HUES48 (cell line): ENCODE measurements around the gene SHISA4.

ENCODE experiments used
- H3K27ac ChIP-seq: one replicate; pipeline ENCODE4 v1.7.0; 2013; ENCODE audit warnings: low read depth, low read length, inconsistent platforms
- H3K27me3 ChIP-seq: 2 replicates; pipeline ENCODE4 v1.6.1; 2013; ENCODE audit warnings: mild to moderate bottlenecking, low read length; ENCODE audit not compliant: control insufficient read depth, insufficient read depth
- H3K36me3 ChIP-seq: 2 replicates; pipeline ENCODE4 v1.6.1; 2013; ENCODE audit warnings: low read length; ENCODE audit not compliant: control insufficient read depth, insufficient read depth
- H3K4me1 ChIP-seq: 2 replicates; pipeline ENCODE4 v1.6.1; 2013; ENCODE audit warnings: mild to moderate bottlenecking, low read length; ENCODE audit not compliant: control insufficient read depth, insufficient read depth
- H3K4me3 ChIP-seq: 2 replicates; pipeline ENCODE4 v1.5.1; 2013; ENCODE audit warnings: mild to moderate bottlenecking, low read depth, low read length
- H3K9ac ChIP-seq: 2 replicates; pipeline ENCODE4 v1.6.1; 2013; ENCODE audit warnings: mild to moderate bottlenecking, low read depth, low read length, moderate library complexity
- H3K9me3 ChIP-seq: 2 replicates; pipeline ENCODE4 v1.6.1; 2013; ENCODE audit warnings: low read length; ENCODE audit not compliant: control insufficient read depth, insufficient read depth

Gene SHISA4

DNA sequence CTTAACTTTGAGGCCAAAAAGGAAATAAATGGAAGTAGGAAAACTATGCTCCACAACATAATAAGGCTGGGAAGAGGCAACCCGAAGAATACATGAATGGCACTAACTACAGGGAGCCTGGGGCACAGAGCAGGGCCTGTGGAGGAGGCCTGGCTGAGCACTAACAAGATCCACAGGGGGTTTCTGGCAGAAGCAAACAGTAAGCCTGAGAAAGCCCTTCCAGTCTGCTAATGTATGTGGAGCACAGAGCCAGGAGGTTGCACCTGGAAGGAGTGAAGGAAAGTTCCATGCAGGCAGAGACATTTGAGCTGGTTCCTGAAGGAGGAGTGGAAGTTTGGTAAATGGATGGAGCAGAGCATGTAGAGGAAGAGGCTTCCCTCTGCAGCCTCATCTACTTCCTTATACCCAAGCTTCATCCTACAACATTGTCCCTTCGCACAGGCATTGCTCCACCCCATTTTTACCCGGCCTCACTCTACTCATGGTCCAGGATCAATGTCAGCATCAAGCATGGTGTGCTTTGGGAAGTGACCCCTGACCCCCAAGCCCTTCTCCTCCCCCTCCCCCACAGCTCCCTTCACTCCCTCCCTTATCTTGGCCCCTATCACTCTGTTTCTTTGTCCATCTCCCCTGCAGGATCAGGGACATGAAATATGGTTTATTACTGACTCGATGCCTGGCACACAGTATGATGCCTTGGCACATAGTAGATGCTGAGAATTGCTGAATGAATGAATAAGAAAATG is 23.3 kb downstream of the SHISA4 start:
- 0 out of 2 replicates have a peak, but pooled peaks cover 6% of the 10 kb centered on the region for H3K4me1 ChIP-seq
- no peak overlapping the region for H3K9ac ChIP-seq
- H3K27ac ChIP-seq = peak overlapping the region; percentile 73
- no peaks in the 10 kb centered on the region for H3K9me3 ChIP-seq
- H3K4me3 ChIP-seq = no peak overlapping the region
- H3K27me3 ChIP-seq = no peaks in the 10 kb centered on the region
- no peaks in the 10 kb centered on the region for H3K36me3 ChIP-seq

DNA sequence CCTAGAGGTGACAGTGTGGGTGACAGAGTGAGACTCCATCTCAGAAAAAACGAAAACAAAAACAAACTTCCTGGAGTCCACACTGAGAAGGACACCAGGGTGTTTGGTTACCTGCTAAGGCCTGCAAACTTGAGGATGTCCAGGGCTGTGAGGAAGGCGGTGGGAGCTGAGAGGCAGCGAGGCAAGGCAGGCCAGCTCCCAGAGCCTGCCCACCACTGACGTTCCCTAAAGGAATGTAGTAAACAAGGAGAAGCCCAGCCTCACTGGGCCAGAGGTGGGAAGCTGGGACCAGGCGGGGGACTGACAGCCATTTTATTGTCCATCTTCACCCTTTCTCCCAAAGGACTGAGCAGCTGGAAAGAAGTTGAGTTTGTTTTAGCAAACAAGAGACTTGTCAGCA is 24.1 kb downstream of the SHISA4 start:
- Histone ChIP-seq H3K9ac (no peak overlapping the region), H3K4me1 (0 out of 2 replicates have a peak, but pooled peaks cover 6% of the 10 kb centered on the region), H3K9me3 (no peaks in the 10 kb centered on the region), H3K36me3 (no peaks in the 10 kb centered on the region), H3K27me3 (no peaks in the 10 kb centered on the region), H3K27ac (no peak overlapping the region), H3K4me3 (no peak overlapping the region)

DNA sequence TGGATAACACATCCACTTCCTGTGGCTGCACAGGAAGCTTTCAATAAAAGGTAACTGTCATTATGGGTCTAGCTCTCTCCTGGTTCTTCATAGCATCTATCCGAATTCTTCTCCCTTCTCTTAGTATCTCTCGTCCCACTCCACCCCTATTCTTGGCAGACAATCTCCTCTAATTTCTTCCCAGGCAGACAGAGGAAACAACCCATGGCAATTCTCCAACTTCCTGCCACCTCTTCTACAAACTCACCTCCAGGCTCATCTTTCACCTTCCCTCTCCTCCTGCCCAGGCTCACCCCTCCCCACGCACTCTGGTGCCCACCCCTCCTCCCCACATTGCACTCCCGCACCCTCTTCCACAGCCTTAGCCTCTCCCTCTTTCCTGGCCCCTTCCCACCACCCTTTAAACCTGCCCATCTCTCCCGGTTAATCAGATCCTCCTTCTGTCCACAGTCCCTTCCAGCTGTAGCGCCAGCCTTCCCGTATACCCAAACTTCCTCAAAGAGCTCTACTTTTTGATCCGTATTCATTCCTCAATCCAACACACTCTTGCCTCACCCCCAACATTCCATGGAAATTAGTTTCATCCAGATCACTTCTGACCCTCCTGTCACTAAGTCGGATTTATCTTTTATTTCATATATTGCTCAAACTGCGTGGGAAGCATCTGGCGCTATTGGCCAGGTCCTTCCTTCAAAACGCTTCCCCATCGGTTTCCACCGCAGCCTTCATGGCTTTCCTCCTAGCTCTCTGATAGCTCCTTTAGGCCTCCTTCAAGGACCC is 25.9 kb downstream of the SHISA4 start:
- Histone ChIP-seq H3K4me3 (no peak overlapping the region), H3K9me3 (no peaks in the 10 kb centered on the region), H3K27ac (no peak overlapping the region), H3K9ac (no peak overlapping the region), H3K27me3 (no peaks in the 10 kb centered on the region), H3K36me3 (no peaks in the 10 kb centered on the region), H3K4me1 (0 out of 2 replicates have a peak, but pooled peaks cover 6% of the 10 kb centered on the region)

DNA sequence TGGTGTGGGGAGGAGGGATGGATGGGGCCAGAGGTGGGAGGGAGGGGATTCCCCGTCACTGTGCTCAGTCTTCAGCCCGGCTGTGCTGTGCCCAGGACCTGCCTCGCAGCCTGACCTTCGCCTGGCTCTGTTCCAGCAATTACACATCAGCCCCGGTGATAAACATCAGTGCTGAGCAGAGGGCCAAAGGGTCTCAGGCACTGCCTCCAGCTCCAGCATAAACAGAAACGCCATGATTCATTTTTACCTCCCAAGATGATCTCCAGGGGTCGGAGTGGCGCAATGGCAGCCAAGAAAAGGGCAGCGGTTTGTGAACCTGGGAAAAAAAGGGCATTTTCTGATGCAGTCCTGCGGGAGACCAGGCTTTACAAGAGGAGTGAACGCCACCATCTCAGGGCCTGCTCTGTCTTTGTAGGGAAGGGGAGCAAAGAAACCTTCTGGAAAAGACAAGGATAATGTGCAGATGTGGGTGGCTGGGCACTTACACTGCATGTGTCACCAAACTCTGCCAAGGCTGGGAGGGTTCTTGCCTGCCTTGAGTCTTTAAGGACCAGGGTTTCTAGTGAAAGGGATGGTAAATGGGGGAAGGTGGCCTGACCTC is 28.1 kb downstream of the SHISA4 start:
- H3K4me3 ChIP-seq = no peak overlapping the region
- H3K36me3 ChIP-seq = no peaks in the 10 kb centered on the region
- H3K9ac ChIP-seq = no peak overlapping the region
- no peaks in the 10 kb centered on the region for H3K9me3 ChIP-seq
- H3K4me1 ChIP-seq = 0 out of 2 replicates have a peak, but pooled peaks cover 6% of the 10 kb centered on the region
- H3K27ac ChIP-seq = no peak overlapping the region
- no peaks in the 10 kb centered on the region for H3K27me3 ChIP-seq

DNA sequence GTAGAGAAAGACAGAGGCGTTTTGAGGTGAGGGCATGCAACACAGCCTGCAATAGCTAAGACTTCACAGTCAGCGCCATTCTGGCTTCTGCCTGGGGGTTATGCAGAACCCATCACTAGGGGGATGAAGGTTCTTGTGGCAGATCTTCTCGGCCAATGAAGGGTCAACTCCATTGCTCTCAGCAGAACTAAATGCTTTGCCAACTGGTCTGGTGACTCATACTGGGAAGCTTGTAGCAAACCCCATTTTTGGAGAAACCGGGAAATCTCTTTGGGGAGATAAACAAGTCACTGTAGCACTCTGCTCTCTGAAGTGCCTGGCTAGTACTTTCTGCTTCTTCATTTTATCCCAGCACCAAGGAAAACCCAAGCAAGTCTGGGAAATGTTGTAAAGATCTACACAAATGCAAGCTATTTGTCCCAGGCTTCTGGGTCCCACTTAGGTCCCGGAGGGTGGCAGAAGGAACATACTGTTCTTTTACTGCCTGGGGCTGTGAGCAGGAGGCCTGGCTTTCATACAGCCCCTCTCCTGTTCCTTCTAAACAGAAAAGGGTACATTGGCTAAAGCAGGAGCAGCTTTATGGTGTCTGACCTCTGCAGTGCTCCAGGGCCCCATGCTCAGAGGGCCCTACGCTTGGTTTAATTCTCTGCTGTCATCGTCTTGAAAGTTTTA is 28.8 kb downstream of the SHISA4 start:
- Histone ChIP-seq H3K27ac (no peak overlapping the region), H3K9ac (no peak overlapping the region), H3K9me3 (no peaks in the 10 kb centered on the region), H3K27me3 (no peaks in the 10 kb centered on the region), H3K4me1 (0 out of 2 replicates have a peak, but pooled peaks cover 5% of the 10 kb centered on the region), H3K4me3 (no peak overlapping the region), H3K36me3 (no peaks in the 10 kb centered on the region)

DNA sequence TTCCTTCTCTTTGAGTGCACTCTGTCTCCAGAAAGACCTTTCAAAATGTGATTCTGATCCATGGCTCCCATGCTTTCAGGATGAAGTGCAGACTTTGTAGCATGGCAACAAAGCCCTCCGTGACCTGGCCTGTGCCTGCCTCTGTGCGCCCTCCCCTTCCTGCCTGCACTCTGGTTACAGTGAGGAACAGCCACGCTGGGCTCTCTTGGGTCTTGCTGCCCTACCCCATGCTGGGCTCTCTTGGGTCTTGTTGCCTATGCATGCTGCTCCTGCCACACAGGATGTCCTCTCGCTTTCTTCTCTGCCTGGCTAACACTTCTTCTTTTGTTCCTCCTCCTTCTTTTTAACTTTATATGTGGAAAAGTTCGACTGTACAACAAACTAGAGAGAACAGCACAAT is 29.6 kb downstream of the SHISA4 start:
- Histone ChIP-seq H3K4me1 (no peaks in the 10 kb centered on the region), H3K27ac (no peak overlapping the region), H3K27me3 (no peaks in the 10 kb centered on the region), H3K4me3 (no peak overlapping the region), H3K9me3 (no peaks in the 10 kb centered on the region), H3K9ac (no peak overlapping the region), H3K36me3 (no peaks in the 10 kb centered on the region)

DNA sequence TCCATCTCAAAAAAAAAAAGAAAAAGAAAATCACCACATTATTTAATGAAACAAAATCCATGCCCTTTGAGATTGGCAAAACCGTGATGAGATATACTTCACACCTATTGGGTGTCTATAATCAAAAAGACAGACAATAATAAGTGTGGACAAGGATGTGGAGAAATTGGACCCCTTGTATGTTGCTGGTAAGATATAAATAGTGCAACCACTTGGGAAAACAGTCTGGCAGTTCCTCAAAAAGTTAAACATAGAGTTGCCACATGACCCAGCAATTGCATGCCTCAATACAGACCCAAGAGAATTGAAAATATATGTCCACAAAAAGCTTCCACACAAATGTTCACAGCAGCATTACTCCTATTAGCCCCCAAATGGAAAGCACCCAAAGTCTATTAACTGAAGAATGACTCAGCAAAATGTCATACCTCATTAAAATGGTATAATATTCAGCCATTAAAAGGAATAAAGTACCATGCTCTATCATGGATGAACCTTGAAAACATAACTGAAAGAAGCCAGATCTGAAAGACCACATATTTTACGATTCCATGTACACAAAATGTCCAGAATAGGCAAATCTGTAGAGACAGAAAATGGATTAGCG is 33.4 kb downstream of the SHISA4 start:
- Histone ChIP-seq H3K9me3 (no peaks in the 10 kb centered on the region), H3K9ac (no peak overlapping the region), H3K4me3 (no peak overlapping the region), H3K27me3 (no peaks in the 10 kb centered on the region), H3K27ac (no peak overlapping the region), H3K36me3 (no peaks in the 10 kb centered on the region), H3K4me1 (no peaks in the 10 kb centered on the region)

DNA sequence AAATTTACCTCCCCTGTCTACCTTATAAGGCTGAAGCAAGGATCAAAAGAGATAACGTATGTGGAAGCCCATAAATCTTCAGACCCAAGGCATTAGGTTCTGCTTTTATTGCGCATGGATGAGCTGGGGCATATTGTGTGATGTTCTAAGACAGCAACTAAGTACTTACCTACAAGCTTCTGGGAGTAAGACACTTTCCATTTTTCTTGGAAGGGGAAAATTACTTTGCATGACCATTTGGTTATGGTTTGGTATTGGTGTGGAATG is 36.5 kb downstream of the SHISA4 start:
- Histone ChIP-seq H3K4me3 (no peak overlapping the region), H3K27ac (no peak overlapping the region), H3K9ac (no peak overlapping the region), H3K36me3 (no peaks in the 10 kb centered on the region), H3K9me3 (no peaks in the 10 kb centered on the region), H3K27me3 (no peaks in the 10 kb centered on the region), H3K4me1 (no peaks in the 10 kb centered on the region)

DNA sequence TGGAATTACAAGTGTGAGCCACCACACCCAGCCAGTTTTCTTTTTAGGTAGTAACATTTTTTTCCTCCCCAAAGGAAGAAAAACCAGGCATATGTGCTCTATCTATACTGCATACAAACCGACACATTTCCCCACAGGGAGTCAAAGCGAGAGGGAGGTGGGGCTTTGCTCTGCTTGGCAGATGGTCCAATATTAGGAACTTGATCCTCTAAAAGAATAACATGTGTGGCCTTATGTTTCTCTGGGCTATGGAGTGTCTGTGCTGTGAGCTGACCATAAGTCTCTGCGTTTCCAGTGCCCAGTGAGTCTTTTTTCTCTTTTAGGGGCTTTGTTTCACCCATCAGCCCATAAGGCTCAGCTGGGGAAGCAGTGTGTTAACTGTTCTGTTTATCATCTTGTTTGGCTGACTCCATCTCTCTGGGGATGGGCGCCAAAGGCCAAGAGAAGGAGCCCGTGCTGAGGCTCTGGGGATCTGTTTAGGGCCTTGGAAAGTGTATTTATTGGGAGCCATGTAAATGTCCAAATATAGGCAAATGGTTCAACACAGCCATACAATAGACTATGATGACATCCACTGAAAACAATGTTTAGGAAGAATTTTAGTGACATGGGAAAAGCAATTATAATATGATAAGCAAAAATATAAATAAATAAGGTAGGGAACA is 37.4 kb downstream of the SHISA4 start:
- H3K9ac ChIP-seq = no peak overlapping the region

DNA sequence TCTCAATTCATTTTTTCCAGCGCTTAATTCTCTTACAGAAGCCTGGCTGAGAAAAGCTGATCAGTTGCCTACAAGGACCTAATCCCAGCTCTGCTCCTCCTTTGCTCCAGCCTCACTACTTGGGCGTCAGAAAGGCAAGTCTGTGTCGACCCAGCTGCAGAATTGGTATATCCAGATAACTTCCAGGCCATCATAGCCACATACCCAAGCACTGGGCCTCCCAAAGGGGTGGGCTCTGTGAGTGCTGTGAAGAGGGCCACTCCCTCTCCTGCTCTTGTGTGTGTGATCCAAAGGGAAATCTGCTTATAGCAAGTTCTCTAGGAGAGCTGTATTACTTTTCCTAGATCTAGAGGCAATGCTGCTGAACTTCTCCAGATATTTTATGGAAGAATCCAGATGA is 39.6 kb downstream of the SHISA4 start:
- Histone ChIP-seq H3K4me1 (no peaks in the 10 kb centered on the region), H3K4me3 (no peak overlapping the region), H3K9me3 (no peaks in the 10 kb centered on the region), H3K27ac (no peak overlapping the region), H3K36me3 (no peaks in the 10 kb centered on the region), H3K27me3 (no peaks in the 10 kb centered on the region), H3K9ac (no peak overlapping the region)

More for the DNA sequence above, 37.4 kb downstream of the SHISA4 start:
- no peaks in the 10 kb centered on the region for H3K9me3 ChIP-seq
- no peaks in the 10 kb centered on the region for H3K4me1 ChIP-seq
- H3K27me3 ChIP-seq = no peaks in the 10 kb centered on the region
- H3K27ac ChIP-seq = no peak overlapping the region
- H3K4me3 ChIP-seq = no peak overlapping the region
- H3K36me3 ChIP-seq = no peaks in the 10 kb centered on the region
